ENCODE data around the gene ATAD3B.
"Not testable (repeated sequence)": the region's sequence is repeated elsewhere in the genome, so short reads cannot be mapped to it uniquely, and the experiment has no call there.

ATAD3B gene

DNA sequence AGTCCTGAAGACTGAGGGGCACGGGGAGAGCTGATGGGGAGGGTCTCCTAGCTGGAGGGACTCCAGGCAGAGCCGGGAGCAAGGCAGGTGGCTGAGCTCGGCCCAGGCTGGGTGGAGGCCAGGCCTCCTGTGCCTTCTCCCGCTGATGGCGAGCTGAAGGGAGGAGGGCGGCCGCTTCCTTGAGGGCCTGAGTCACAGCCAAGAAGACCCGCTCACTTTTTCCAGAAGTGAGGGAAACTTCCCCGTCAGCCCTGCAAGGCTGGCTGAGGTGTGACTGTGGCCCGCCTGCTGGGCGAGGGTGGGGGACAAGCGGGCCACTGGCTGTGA lies 37.8 kb upstream of the ATAD3B start:
- DNase-seq, result peak; percentile 64 to 73

DNA sequence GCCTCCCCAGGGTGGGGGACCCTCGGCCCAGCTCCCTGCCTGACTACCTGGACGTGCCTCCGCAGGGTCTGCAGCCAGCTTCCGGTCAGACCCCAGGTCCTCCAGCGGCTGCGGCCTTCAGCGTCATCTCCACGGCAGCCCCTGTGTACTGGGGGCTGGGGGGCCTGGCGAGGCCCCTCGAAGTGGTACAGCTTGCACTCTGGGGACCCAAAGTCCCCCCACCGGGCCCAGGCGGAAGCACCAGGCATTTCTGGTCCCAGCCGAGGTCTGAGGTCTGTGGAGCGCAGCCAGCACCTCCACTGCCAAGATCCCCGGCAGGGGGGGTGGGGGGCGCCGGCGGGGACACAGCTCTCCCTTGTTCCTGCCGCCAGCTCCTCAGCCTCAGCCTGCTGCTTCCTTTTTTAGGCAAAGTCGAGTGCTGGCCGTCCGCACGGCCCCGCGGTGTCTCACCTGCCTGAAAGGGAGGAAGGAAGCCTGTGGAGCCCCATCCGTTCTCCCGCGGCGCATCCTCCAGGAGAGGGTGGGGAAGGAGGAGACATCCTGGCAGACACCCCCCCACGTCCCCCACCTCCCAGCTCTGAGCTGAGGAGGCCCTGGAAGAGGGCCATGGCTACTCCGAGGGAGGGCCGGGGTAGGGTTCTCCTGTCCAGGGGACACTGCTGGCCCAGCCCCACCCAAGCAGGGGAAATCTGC lies 37.3 kb upstream of the ATAD3B start:
- DNase-seq, result peak in 1 of 2 donors; percentile 40

DNA sequence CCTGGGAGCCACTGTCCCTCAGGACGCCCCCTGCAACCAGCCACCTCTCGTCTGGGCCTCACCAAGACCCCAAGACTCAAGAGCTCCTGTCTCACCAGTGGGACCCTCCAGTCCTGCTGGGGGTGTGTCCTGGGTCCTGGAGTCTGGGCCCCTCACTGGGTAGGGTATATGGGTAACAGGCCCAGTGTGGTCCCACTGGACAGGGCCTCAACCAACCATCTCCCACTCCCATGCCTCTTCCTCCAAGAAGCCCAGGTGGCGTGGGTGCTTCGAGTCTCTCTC lies 36.8 kb upstream of the ATAD3B start:
- no peak for DNase-seq

DNA sequence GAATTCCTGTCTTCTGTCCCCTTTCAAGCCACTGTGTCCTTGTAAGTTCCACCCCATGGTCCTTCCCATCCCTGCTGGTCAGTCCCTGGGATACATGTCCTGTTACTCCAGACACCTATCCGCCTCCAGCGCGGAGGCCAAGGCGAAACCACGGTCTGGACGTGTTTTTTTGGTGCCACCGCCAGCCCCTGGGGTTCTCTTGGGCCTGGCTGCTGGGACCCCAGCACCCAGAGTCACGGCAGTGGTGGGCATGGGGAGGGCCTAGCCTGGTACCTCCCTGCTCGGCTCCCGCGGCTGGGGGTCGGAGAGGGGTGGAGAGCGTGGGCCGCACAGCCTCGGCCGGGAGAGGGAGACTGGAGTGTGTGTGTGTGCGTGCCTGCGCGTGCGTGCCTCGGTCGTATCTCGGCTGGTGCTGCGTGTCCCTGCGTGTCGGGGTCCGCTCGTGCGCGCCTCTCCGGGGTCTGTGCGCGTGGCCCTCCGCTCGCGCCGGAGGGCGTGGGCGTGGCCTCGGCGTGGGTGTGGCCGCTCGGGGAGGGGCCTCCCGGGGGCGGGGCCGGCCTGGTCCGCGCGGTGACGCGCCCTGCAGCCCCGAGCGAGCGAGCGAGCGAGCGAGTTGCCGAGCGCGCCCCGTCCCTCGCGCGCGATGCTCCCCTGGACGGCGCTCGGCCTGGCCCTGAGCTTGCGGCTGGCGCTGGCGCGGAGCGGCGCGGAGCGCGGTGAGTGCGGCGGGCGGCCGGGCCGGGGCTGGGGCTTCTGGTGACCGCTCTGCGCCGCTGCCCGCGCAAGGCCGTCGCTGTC lies 36.3 kb upstream of the ATAD3B start, which contains the start of gene VWA1:
VWA1 (plus strand) TSS at position 585 of the 798 bp plus-strand sequence; CDS start at position 644, 59 bp downstream.
- peak; percentile 68 to 79 for DNase-seq

DNA sequence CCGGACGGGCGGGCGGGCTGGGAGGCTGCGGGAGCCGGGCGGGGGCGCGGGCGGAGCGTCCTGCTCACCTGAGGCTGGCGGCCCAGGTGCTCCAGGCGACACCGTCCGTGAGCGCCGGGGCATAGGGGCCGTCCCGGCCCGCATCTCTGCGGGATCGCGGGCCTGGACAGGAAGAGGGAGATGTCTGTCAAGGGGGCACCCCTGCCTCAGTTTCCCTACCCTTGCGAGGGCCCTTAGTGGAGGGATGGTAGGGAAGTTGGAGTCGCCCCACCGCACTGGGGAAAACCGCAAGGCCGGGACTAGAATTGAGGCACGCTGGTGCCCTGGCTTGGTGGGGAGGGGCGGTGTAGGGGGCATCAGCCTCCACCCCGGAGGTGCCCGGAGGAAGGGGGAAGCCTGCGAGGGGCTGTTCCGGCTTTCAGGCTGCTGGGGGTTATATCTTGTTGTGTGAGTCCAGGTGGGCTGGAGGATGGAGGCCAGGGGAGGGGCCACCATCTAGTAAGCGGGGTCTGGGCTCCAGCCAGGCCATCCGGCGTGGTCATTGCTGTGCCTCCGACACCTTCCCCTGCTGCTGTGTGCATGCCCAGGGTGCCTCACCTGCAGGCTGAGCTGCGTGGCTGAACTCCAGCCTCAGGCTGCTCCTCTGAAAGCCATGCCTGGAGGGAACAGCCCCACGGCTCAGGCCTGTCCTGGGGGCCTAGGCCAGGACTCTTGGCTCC lies 35.5 kb upstream of the ATAD3B start:
- no peak for DNase-seq

DNA sequence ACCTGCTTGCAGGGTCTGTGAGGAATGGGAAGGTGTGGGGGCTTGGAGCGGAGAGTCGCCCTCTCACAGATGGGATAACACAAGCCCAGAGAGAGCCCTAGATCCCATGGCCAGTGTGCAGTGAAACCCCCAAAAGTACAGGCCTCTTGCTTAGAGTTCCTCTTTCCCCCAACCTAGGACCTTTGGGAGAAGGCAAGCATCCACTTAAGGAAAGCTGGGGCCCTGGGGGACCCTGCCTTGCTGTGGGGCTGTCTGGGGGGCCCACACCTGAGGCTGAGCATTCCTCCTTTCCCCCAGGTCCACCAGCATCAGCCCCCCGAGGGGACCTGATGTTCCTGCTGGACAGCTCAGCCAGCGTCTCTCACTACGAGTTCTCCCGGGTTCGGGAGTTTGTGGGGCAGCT lies 34.9 kb upstream of the ATAD3B start:
- DNase-seq, result no peak

DNA sequence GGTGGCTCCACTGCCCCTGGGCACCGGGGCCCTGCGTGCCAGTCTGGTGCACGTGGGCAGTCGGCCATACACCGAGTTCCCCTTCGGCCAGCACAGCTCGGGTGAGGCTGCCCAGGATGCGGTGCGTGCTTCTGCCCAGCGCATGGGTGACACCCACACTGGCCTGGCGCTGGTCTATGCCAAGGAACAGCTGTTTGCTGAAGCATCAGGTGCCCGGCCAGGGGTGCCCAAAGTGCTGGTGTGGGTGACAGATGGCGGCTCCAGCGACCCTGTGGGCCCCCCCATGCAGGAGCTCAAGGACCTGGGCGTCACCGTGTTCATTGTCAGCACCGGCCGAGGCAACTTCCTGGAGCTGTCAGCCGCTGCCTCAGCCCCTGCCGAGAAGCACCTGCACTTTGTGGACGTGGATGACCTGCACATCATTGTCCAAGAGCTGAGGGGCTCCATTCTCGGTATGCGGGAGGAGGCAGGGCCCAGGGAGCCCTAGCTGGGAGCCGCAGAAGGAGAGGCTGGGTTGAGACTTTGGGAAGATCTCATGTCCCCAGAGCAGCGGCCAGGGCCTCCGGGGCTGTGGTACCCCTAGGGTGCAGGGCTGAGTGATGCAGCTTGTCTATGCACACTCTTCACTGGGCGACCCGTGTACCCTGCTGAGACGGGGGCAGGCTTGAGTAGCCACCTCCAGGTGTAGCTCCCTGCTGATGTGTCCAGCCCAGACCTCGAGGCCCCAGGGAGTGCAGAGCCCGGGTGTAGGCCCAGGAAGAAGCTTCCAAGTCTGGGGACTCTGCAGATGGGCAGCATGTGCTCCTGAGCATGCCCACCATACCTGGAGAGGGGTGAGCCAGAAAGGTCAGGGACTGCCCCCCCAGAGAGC lies 34.3 kb upstream of the ATAD3B start:
- no peak for DNase-seq

DNA sequence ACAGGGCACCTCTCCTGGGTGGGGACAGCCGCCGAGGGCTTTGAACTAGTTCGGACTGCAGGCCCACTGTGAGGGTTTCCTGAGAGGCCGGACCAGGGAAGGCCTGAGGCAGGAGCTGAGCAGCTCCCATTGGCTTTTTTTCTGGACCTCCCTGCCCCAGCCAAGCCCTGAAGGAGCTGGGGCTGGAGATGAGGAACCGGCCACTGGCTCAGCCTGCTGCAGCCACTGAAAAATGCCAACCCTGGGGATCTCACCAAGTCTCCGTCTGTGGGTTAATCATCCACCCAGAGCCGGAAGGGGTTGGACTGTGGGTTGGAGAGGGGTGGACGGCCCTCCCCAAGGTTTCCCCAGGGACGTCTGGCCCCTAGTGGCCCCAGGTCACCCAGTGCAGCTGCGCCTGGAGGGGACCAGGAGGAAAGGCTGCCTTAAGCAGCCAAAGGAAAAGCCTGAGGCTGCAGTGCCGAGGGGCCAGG lies 33.6 kb upstream of the ATAD3B start:
- DNase-seq, result no peak

DNA sequence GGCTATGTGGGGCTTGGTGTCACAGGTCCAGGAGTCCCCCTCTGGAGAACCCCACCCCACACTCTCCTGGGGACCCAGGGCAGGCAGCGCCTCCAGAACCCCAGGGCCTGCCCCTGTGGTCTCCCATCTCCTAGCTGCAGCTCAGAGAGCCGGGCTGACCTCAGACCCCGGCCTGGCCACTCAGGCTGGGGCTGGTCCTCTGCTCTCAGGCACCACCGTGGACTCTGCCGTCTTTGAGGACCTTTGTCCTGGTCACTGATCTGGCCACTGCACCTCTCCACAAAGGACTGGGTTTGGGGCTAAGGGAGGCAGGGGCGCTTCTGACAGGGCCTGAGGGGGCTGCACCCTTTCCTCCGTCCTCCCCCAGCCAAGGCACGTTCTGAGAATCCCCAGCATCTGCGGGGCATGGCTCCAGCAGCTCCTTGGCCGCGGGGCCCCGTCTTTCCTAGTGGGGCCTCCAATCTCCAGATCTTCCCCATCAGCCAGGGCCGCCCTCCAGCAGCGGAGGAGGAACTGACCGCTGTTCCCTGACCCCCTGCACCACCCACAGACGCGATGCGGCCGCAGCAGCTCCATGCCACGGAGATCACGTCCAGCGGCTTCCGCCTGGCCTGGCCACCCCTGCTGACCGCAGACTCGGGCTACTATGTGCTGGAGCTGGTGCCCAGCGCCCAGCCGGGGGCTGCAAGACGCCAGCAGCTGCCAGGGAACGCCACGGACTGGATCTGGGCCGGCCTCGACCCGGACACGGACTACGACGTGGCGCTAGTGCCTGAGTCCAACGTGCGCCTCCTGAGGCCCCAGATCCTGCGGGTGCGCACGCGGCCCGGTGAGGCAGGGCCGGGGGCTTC lies 32.8 kb upstream of the ATAD3B start:
- no peak for DNase-seq

DNA sequence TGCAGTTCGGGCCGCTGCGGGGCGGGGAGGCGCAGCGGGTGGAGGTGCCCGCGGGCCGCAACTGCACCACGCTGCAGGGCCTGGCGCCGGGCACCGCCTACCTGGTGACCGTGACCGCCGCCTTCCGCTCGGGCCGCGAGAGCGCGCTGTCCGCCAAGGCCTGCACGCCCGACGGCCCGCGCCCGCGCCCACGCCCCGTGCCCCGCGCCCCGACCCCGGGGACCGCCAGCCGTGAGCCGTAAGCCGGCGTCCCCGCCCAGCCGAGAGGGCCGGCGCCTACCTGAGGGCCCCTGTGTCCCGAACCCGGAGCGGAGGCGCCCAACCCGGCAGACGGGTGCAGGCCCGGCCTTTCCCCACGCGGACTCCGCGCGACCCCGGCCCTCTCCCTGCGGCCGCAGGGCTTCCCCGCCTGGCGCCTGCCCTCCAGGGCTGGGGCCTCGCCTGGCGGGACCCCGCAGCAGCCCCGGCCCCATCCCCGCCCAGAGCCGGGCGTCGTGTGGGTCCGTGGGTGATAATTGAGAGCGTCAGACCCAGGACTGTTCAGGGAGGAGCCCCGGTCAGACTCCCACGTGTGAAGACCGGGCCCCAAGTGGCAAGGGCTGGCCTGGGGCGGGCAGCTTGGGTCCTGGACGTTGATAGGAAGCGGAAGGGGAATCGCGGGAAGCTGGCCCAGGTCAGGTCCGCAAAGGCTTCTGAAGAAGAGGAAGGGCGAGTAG lies 31.9 kb upstream of the ATAD3B start:
- no peak for DNase-seq

DNA sequence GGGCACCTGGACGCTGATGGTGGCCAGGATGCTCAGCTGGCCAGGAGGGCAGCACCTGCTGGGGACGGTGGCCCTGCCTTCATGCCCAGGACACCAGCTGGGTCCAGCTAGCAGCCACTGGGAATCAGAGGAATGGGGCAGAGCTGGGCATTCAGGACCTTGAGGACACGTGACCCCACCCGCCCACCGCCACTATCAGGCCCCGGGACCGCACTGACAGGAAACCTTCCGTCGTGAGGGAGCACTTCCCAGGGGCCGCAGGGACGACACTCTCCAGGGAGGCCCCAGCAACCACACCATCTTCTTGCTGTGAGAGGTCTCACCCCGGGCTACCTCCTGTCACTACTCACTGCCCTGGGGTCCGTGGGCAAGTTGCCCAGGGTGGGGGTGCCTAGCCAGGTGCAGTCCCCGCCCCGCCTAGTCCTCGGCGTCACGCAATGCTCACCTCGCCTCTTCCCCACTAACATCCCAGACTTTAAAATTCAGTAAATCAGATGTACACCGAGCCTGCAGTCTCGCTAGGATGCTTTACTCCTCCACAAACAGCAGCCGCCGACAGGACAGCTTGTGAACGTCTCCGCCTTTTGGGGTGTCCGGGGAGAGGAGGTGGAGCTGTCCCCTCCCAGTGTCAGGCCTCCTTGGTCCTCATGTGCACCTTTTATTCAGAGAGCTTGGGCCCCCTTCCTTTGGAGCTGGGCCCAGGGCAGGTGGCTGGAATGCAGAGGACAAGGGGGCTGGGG lies 31.1 kb upstream of the ATAD3B start:
- no peak for DNase-seq

DNA sequence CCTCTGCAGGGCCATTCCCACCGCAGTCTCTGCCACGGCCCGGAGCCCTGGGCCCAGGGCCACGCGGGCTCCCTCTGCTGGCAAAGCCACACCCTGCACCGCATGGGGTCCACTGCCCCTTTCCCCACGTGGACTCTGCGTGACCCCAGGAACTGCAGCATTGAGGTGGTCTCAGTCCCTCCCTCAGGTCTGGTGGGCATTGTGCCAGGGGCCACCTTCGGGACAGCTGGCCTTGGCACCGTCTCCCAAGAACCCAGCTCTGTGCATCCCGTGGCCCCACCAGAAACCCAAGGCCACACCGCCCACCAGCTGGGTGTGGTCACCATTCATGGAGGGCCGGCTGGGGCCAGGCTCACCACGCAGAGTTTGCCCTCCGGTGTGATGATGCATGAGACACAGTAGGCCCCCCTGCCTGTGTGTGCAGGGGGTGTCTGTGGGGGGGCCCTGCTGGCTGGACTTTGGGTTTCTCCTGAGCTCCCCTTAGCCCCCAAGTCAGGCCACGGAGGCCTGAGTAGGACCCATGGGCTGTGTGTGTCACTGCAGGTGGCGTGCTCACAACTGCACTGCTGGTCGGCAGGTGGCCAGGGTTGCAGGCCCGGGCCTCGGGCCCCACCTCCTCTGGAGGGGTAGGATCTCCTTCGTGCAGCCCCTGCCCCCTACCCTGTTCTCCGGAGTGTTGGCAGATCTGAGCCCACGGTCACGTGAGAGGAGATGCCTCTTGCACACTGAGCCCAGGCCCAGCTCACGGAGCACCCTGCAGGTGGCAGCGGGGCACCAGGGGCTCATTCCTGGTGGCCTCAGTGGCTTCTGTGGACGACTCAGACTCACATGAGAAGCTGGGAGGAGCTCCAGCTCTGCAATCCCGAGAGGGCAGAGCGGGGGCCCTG lies 30.3 kb upstream of the ATAD3B start:
- DNase-seq, result peak; percentile 75 to 77

DNA sequence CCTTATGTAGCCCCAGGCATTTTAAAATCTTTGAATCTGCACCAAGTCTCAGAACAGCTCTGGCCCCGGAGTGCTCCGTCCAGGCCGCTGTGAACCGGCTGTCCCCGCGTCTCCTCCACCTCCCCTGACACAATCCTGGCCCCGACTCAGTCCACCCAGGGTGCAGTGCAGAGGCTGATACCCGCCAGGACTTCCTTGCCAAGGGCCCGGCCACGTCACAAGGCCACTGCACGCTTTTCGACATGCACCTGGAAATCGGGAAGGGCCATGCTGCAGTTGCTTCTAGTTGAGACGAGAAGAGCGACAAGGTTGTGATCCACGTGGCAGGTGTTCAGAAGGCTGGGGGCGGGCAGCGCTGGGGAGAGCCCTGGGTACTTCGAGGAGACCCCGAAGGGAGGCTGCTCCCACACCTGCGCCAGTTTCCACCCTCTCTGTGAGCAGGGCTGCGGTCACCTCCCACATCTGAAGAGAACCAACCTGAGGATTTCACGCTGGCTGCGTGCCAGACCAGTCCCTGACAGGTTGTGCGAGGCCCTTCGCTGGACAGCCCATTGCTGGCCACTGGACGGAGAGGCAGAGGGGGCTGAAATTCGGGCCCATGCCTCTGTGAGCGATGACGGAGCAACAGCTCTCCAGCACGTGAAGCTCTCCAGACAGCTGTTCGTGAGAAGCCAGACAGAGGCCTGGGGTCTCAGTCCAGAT lies 29.3 kb upstream of the ATAD3B start:
- no peak for DNase-seq

DNA sequence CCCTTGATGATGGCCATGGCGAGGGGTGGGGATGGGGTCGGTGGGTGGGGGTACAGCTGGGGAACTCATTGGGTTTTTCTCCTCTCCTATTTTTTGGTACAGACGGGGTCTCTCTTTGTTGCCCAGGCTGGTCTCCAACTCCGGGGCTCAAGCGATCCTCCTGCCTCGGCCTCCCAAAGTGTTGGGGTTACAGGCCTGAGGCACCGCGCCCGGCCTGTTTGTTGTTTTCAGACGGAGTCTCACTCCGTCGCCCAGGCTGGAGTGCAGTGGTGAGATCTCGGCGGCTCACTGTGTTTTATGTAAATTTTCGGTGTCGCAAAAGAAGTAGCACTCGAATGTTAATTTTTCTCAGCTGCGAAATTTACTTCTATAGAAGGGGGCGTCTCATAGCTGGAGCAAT lies 24.9 kb upstream of the ATAD3B start:
- not testable (repeated sequence) for DNase-seq

DNA sequence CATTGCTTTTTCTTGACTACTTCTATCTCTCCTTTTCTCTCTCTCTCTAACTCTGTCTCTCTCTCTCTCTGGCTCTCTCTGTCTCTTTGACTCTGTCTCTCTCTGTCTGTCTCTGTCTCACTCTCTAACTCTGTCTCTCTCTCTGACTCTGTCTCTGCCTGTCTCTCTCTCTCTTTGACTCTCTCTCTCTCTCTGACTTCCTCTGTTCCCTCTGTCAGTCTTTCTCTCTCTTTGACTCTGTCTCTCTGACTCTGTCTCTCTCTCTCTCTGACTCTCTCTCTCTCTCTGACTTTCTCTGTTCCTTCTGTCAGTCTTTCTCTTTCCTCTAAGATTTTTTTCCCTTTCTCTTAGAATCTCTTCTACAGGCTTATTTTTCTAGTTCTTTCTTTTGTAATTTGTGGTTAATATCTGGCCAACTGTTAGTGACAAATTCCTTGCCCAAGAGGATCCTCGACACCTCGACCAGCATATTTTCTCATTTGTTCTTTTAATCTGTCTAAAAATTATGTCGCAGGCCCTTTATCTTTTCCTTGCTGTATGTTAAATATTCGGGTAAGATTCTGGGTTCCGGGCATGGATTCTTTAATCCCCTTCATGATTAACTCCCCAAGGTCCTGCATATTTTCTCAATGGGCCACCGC lies 22.3 kb upstream of the ATAD3B start, which contains the start of gene ATAD3C:
ATAD3C (plus strand) TSS at position 591 of the 641 bp plus-strand sequence. CDS start 995 bp downstream, outside the sequence.
- no peak for DNase-seq

DNA sequence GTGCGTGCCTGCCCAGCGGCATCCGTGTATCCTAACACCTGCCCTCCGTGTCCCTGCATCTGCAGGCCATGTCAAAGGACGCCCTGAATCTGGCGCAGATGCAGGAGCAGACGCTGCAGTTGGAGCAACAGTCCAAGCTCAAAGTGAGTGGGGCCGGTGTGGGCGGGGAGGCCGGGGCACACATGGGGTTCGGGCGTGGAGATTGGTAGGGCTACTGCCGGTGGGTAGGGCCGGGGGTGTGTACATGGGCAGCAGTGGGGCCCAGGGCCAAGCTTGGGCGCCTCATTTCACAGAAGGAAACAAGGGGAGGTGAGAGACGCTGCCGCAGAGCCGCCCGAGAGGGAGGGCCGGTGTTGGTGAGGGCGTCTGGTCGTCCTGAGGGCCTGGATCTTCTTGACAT lies 20.9 kb upstream of the ATAD3B start:
- not testable (repeated sequence) for DNase-seq

DNA sequence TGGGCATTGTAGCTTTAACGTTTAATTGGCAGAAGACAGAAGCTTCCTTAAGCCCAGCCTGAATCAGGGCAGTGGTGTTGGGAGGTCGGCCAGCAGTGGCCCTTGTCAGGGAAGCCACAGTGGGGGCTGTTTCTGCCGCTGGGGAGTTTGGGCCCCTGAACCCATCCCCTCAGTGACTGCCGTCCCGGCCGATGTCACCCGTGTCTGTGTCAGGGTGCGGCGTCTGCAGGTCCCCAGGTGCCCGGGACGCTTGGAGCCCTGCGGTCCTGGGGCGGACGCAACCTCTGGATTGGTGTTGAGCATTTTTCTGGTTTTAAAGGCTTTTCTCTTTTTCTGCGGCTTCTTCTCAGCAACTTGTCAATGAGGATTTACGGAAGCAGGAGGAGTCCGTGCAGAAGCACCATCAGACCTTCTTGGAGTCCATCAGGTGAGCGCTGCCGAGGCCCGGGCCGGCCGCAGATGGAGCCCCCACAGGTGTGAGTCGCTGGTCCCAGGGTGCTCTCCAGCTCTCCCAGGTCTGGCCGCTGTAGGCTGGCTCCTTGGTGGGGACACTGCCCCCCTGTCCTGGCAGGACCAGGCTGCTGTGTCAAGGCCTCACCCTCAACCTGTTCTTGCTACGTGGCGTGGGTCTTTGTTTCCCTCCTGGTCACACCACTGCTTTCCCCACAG lies 19.7 kb upstream of the ATAD3B start:
- DNase-seq, result no peak

DNA sequence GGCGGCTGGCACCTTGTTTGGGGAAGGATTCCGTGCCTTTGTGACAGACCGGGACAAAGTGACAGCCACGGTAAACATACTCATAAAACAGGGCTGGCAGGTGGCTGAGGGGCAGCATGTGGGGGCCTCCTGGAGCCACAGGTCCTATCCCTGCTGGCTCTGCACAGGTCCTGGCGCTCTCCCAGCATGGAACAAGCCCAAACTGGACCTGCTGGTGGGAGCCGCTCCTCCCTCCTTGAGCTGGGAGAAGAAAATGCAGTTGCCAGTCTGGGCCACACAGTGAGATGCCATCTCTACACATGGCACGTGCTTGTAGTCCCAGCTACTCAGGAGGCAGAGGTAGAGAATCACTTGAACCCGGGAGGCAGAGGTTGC lies 19.2 kb upstream of the ATAD3B start:
- not testable (repeated sequence) for DNase-seq

All from stimulated activated CD4-positive, alpha-beta T cell treated with anti-CD3 and anti-CD28 coated beads, Interleukin-2, amount 100 ng/mL, for 24 hours (primary cell).